Measurements from ENCODE around the gene HOXB3.

Gene HOXB3

DNA sequence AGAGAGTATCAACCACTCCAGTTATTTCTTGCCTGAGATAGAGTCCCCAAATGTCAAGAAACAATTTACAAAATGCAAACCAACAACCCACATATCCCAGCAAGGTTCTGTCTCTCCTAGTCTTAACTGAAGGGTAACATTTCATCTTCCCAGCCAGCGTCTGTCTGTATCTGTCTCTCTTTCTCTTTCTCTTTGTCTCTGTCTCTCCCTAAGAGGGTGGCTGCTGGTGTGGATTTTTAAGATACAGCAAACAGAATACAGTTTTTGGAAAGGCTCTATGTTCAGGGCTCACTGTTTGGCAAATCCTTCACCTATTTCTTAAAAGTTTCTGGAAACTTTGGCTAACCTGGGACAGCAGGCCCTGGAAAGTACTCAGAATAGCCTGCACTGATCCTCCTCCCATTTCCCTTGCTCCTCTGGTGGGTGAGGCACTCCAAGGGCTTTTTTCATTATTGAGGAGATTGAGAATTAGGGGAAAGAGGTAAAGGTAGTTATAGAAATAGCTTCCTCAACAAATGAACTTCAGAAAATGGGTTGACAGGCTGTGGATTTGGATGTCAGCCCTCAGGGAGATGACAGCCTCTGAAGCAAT, 18.1 kb downstream of the HOXB3 start:
- Histone ChIP-seq H4K20me1 (ENCODE audit: insufficient read depth, low read length) (no peaks in the 10 kb centered on the region), H3K4me2 (ENCODE audit: insufficient read depth, low read length) (no peak overlapping the region), H3K36me3 (ENCODE audit: insufficient read depth, low read length) (no peaks in the 10 kb centered on the region), H2AFZ (ENCODE audit: low read depth, low read length) (no peak overlapping the region), H3K4me3 (ENCODE audit: low read depth in 1 of 2, low read length in 2 of 2) (no peak overlapping the region), H3K4me1 (ENCODE audit: insufficient read depth, low read length) (no peaks in the 10 kb centered on the region), H3K27me3 (ENCODE audit: insufficient read depth, low read length, poor library complexity) (peaks cover 43% of the 10 kb centered on the region), H3K79me2 (ENCODE audit: insufficient read depth, low read length) (no peaks in the 10 kb centered on the region), H3K9ac (ENCODE audit: low read depth, low read length) (no peak overlapping the region), H3K9me3 (ENCODE audit: insufficient read depth, low read length, severe bottlenecking) (no peaks in the 10 kb centered on the region), H3K27ac (ENCODE audit: low read length) (no peak overlapping the region)
- ATAC-seq (ENCODE audit: insufficient read depth, low read depth) = no peak
- DNase-seq = no peak
- TF ChIP-seq, protein P1, sequence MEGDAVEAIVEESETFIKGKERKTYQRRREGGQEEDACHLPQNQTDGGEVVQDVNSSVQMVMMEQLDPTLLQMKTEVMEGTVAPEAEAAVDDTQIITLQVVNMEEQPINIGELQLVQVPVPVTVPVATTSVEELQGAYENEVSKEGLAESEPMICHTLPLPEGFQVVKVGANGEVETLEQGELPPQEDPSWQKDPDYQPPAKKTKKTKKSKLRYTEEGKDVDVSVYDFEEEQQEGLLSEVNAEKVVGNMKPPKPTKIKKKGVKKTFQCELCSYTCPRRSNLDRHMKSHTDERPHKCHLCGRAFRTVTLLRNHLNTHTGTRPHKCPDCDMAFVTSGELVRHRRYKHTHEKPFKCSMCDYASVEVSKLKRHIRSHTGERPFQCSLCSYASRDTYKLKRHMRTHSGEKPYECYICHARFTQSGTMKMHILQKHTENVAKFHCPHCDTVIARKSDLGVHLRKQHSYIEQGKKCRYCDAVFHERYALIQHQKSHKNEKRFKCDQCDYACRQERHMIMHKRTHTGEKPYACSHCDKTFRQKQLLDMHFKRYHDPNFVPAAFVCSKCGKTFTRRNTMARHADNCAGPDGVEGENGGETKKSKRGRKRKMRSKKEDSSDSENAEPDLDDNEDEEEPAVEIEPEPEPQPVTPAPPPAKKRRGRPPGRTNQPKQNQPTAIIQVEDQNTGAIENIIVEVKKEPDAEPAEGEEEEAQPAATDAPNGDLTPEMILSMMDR (IDR thresholded peaks at IDR 0.05; ENCODE audit: borderline replicate concordance, extremely low read depth, low read length, poor library complexity, severe bottlenecking) = no peak
- no peak for TF ChIP-seq EZH2 (IDR thresholded peaks at IDR 0.05; ENCODE audit: borderline replicate concordance, low read depth, low read length, severe bottlenecking)

DNA sequence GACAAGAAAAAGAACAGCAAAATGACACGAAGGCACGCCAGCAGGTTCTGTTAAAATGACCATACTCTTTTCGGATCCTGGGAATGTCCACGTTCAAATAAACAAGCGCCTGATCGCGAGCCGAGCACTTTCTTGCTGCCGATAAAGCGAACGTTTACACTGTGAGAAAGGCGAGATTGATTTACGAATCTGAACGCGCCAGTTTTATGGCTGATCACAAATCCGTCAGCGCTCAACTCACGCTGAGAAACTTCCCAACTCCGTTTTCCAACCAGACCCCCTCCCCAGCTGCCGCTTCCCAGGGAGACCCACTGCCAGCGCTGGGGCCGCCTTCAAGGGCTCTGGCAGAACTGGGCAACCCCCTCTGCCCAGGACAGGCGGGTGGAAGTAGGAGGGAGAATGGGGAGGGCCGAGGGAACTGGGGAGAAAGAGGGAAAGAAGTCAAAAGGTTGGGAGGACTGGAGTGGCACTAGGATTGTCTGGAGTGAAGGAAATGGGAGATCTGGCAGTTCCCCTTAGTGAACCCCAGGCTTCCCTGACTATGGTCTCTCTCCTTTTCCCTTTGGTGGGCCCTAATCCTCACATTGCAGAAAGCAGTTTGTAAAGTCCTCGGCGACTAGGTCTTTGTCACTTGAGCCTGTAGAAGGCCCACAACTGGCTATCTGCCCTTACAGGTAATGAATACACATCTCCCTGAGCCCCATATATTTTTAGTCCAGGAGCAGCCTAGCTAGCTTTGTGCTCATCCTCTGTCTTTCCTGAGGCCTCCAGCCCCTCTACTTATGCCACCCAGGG, 18.8 kb downstream of the HOXB3 start:
- Histone ChIP-seq H3K4me2 (ENCODE audit: insufficient read depth, low read length) (no peak overlapping the region), H2AFZ (ENCODE audit: low read depth, low read length) (no peak overlapping the region), H4K20me1 (ENCODE audit: insufficient read depth, low read length) (no peaks in the 10 kb centered on the region), H3K9me3 (ENCODE audit: insufficient read depth, low read length, severe bottlenecking) (no peaks in the 10 kb centered on the region), H3K4me3 (ENCODE audit: low read depth in 1 of 2, low read length in 2 of 2) (no peak overlapping the region), H3K9ac (ENCODE audit: low read depth, low read length) (no peak overlapping the region), H3K36me3 (ENCODE audit: insufficient read depth, low read length) (no peaks in the 10 kb centered on the region), H3K27me3 (ENCODE audit: insufficient read depth, low read length, poor library complexity) (peaks cover 48% of the 10 kb centered on the region), H3K79me2 (ENCODE audit: insufficient read depth, low read length) (no peaks in the 10 kb centered on the region), H3K27ac (ENCODE audit: low read length) (no peak overlapping the region), H3K4me1 (ENCODE audit: insufficient read depth, low read length) (no peaks in the 10 kb centered on the region)
- DNase-seq (no peak), ATAC-seq (ENCODE audit: insufficient read depth, low read depth) (no peak)
- TF ChIP-seq, protein P1 (IDR thresholded peaks at IDR 0.05; ENCODE audit: borderline replicate concordance, extremely low read depth, low read length, poor library complexity, severe bottlenecking) = no peak
- no peak for TF ChIP-seq EZH2 (IDR thresholded peaks at IDR 0.05; ENCODE audit: borderline replicate concordance, low read depth, low read length, severe bottlenecking)

DNA sequence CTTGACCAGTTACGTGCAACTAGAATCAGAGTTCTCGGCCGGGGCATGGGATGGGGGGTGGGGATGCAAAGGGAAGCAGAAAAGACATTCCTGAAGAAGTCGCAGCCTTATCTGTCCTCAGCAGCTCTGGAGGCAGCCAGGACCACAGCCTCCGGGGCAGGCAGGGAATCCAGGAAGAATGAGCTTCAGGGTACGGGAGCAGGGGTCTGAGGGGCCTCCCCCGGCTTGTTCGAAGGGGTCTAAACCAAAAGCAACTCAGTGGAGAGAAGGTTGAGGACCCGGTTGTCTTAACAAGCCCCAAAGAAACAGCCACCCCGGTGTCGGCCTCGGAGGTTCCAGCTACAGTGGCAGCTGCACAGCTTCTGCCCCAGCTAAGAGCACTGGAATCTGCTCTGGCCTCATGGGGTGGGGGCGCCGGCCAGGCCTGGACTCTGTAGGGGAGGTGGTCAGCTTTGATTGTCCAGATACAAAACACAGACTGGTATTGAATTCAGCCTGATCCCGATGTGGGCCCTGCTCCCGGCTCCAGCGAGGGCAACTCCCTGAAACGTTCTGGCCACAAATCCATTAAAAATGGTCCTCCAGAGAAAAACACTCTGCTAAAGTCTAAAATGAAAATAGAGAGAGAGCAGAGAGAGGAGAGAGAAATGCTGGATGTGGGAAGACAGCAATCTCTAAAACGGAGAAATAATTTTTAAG, 19.6 kb downstream of the HOXB3 start:
- Histone ChIP-seq H3K4me3 (ENCODE audit: low read depth in 1 of 2, low read length in 2 of 2) (no peak overlapping the region), H3K9me3 (ENCODE audit: insufficient read depth, low read length, severe bottlenecking) (no peaks in the 10 kb centered on the region), H3K79me2 (ENCODE audit: insufficient read depth, low read length) (no peaks in the 10 kb centered on the region), H3K27ac (ENCODE audit: low read length) (no peak overlapping the region), H3K27me3 (ENCODE audit: insufficient read depth, low read length, poor library complexity) (peaks cover 49% of the 10 kb centered on the region), H2AFZ (ENCODE audit: low read depth, low read length) (no peak overlapping the region), H3K36me3 (ENCODE audit: insufficient read depth, low read length) (no peaks in the 10 kb centered on the region), H4K20me1 (ENCODE audit: insufficient read depth, low read length) (no peaks in the 10 kb centered on the region), H3K9ac (ENCODE audit: low read depth, low read length) (no peak overlapping the region), H3K4me1 (ENCODE audit: insufficient read depth, low read length) (no peaks in the 10 kb centered on the region), H3K4me2 (ENCODE audit: insufficient read depth, low read length) (no peak overlapping the region)
- no peak for ATAC-seq (ENCODE audit: insufficient read depth, low read depth)
- no peak for DNase-seq
- TF ChIP-seq, protein P1 (IDR thresholded peaks at IDR 0.05; ENCODE audit: borderline replicate concordance, extremely low read depth, low read length, poor library complexity, severe bottlenecking) = no peak
- TF ChIP-seq EZH2 (IDR thresholded peaks at IDR 0.05; ENCODE audit: borderline replicate concordance, low read depth, low read length, severe bottlenecking) = no peak

Measured in DND-41 (cell line).